C1 segment of cervical spinal cord (tissue), 14 donors: ENCODE measurements around the gene RABL2B.
"Not testable (repeated sequence)": the region's sequence is repeated elsewhere in the genome, so short reads cannot be mapped to it uniquely, and the experiment has no call there.

ENCODE experiments used
- DNase-seq, 14 donors: peaks; one replicate each; lab custom pipeline; 2025; lab: John Stamatoyannopoulos, UW

RABL2B gene

DNA sequence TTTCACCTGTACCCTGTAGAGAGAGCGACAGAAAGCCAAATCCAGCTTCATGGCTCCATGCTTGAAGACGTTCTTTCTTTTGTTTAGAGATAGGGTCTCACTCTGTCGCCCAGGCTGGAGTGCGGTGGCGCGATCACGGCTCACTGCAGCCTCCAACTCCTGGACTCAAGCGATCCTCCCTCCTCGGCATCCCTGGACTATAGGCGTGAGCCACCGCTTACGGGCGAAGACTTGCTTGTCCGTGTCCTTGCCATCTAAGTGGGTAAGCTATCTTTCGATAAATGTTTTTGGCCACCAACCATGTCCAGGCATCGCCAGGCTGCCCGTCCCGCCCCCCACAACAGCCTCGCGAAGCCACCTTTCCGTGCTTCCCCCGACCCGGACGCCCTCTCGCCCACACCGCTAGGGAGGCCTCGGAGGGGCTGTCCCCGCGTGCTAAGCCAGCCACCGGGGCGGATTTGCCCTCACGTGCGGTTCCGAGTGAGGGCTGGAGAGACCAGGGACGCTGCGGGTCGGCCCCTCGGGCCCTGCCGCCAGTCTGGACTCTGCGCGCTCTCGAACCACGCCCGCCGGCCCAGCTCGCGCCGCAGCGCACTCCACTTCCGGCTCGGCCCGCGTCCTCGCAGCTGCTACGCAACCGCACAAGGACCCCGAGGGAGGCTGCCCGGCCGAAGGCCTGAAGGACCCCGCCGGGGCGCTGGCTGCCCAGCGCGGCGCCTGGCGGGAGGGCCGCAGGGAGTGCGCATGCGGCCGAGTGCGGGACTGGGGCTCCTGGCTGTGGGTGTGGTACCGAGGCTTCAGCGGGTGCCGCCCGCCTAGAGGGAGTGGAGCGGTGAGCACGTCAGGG, at the start of gene RABL2B:
Gene RABL2B (minus strand): TSS at position 604 of the 847 bp plus-strand sequence. CDS start 1,342 bp downstream, outside the sequence.
- DNase-seq, result peak in 13 of 14 donors; percentile 49 to 87 (median 75)

DNA sequence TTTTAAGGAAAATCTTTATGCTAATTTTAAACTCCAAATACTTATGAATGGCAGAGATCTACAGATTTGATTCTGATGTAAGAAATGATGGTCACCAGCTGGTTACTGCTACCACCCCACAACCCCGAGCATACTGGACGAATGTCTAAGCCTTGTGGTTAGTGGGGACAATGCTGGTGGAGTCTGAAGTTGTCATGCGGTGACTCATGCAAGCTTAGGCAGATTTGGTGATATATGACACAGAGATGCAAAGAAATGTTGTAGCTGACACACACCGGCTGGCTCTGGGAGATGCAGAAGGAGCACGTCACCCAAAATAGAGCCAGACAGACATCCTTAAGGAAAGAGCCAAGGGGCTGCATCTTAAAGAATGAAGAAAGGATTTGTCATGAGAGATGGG, 3.5 kb upstream of the RABL2B start:
- not testable (repeated sequence) for DNase-seq

DNA sequence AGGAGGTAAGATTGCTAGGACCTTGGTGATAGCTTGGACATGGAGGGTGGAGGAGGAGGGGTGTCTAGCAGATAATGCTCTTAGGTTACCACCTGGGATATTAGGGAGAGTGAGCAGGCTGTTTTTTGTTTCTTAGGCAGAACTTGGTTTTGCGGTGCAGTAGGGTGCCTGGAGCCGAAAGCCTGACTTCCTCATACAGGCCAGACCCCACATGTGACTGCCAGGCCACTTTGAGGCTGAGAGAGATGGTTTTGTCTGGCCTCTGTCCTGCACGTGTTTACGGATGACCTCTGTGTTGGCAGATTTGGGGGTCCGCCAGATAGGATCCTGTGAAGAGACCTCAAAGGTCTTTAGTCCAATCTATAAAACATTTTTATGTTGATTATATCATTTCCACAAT, 1.9 kb upstream of the RABL2B start:
- peak in 3 of 14 donors; percentile 3 to 11 (median 10) for DNase-seq

DNA sequence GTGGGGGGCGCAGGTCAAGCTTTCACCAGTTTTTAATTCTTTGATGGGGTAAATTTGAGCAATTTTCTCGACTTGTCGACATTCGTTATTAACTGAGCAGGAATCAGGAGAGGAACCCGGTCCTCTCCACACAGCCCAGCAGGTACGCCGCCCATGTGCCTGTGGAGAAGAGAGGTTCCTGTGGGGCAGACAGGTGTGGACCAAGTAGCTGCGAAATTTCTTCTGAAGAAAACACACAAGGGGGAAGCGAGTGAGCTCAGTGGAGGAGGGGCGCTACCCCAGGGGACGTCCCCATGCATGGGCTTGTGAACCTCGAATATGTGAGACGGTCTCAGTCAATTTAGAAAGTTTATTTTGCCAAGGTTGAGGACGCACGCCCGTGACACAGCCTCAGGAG, 442 bp upstream of the RABL2B start:
- not testable (repeated sequence) for DNase-seq

DNA sequence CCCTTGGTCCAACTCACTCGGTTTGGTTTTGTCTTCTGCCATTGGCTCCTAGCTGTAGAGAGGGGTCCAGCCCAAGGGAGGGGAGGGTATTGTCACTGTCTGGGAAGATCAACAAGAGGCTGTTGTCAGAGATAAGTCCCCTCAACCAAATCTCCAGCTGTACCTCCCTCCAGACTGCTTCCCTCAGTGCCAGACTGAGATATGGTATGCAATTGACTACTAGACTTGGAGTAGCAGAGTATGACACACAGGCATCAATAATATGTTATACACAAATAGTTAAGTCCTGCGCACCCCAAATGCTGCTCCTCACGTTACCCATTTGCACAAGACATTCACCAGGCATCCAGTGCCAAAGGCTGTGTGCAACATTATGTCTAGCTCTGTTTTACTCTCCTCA, 1.2 kb downstream of the RABL2B start:
- not testable (repeated sequence) for DNase-seq

DNA sequence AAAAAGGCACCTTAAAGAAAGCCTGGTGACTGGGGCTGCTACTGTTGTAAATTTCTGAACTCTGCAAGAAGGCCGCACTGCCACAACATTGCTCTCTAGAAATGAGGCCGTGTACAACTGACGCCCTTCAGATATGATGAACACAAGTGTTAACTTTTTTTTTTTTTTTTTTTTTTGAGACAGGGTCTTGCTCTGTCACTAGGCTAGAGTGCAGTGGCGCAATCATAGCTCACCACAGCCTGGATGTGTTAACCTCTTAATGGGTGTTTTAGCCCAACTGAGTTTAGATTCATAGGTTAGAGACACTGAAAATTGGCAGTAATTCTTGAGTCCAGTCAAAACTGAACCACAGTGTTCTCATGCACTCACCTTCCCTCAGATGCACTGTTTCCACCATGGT, 3.2 kb downstream of the RABL2B start:
- not testable (repeated sequence) for DNase-seq

DNA sequence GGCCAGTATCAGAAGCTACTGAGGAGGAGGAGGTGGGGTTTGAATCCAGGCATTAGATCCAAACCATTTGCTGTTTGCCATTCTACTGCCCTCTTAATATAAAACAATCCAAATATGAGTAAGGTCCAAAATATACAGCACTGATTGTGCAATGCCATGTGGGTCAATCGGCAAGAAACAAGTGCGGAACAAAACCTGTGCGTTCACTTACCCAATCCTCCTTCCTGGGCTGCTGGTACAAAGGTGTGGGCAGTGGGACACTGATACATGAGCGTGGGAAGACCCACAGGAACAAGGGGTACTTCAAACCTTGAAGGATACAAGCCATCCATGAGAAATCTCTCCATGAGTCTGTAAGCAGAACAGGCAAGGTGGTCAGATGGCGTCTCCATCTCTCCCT, 5.8 kb downstream of the RABL2B start:
- DNase-seq, result not testable (repeated sequence)

DNA sequence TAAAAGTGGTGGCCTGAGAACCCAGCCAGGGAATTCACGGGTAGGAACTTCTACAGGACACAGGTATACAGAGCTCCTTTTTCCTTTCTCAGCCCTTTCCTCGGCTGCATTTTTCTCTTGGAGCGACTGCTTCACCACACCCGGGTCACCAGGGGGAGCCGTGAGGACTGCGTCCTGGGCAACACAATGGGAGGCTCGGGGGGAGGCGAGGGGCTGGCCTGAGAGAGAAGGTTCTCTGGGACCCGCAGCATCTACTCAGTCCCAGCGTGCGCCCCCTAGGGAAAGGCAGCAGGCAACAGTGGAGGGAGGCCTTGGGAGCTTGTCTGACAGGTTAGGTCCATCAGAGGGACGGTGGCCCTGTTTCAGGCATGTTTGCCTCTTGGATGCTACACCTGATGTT, 8.3 kb downstream of the RABL2B start:
- DNase-seq, result not testable (repeated sequence)

DNA sequence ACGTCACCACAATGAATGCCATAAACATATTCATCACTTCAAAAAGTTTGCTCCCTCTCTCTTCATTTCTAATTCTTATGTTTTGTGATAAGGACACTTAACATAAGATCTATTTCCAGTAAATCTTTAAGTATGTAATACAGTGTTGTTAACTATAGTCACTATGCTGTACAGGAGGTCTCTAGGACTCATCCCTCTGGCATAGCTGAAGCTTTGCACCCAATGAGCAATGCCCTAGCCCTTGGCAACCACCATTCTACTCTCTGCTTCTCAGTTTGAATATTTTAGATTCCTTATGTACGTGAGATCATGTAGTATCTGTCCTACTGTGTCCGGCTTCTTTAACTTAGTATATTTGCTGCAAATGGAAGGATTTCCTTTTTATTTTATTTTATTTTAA, 19.1 kb downstream of the RABL2B start:
- not testable (repeated sequence) for DNase-seq

DNA sequence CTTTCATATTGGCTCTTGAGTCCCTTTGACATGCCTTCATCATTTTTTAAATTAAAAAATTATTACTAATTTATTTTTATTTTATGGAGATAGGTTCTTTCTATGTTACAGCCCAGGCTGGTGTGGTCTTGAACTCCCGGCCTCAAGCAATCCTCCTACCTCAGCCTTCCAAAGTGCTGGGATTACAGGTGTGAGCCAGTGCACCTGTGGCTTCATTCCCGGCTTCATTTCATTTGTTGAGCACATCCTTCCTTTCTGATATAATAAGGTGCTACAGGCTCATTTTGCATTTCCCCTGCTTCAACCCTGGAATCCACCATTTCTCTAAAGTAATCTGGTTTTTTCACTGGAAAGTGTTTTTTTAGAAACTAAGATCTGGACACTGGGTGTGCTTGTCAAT, 21.6 kb downstream of the RABL2B start:
- not testable (repeated sequence) for DNase-seq

DNA sequence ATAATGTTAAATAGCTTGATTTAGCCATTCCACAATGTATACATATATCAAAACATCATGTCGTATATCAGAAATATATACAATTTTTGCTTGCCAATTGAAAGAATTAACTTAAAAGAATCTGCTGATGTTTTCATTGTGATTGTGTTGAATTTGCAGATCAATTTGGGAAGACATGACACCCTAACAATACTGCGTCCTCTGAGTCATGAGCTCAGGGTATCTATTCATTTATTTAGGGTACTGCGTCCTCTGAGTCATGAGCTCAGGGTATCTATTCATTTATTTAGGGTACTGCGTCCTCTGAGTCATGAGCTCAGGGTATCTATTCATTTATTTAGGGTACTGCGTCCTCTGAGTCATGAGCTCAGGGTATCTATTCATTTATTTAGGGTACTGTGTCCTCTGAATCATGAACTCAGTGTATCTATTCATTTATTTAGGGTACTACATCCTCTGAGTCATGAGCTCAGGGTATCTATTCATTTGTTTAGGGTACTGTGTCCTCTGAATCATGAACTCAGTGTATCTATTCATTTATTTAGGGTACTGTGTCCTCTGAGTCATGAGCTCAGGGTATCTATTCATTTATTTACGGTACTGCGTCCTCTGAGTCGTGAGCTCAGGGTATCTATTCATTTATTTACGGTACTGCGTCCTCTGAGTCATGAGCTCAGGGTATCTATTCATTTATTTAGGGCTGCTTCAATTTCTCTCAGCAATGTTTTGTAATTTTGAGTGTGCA, 23.7 kb downstream of the RABL2B start:
- not testable (repeated sequence) for DNase-seq

DNA sequence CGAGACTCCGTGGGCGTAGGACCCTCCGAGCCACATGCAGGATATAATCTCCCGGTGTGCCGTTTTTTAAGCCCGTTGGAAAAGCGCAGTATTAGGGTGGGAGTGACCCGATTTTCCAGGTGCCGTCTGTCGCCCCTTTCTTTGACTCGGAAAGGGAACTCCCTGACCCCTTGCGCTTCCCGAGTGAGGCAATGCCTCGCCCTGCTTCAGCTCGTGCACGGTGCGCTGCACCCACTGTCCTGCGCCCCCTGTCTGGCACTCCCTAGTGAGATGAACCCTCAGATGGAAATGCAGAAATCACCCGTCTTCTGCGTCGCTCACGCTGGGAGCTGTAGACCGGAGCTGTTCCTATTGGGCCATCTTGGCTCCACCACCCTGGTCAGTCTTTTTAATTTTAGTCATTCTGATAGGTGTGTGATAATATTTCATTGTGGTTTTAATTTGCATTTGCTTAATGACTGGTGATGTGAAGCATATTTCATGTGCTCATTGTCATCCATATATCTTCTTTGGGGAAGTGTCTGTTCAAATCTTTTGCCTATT, 26.4 kb downstream of the RABL2B start:
- DNase-seq, result peak in 1 of 14 donors; percentile 1

DNA sequence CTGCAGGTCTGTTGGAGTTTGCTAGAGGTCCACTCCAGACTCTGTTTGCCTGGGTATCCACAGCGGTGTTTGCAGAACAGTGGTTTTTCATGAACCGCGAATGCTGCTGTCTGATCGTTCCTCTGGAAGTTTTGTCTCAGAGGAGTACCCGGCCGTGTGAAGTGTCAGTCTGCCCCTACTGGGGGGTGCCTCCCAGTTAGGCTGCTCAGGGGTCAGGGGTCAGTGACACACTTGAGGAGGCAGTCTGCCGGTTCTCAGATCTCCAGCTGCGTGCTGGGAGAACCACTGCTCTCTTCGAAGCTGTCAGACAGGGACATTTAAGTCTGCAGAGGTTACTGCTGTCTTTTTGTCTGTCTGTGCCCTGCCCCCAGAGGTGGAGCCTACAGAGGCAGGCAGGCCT, 27.0 kb downstream of the RABL2B start:
- not testable (repeated sequence) for DNase-seq

DNA sequence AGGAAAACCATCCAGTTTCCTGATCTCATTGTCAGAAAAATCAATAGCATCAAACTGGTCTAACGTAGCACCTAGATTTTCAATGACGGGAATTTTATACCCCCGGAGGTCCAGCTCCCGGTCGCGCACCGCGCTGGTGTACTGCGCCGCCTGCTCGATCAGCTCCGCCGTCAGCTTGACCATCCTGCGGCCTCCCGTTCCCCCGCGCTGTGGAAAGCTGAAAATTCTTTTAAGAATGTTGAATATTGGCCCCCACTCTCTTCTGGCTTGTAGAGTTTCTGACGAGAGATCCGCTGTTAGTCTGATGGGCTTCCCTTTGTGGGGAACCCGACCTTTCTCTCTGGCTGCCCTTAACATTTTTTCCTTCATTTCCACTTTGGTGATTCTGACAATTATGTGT, 28.2 kb downstream of the RABL2B start:
- DNase-seq, result not testable (repeated sequence)

DNA sequence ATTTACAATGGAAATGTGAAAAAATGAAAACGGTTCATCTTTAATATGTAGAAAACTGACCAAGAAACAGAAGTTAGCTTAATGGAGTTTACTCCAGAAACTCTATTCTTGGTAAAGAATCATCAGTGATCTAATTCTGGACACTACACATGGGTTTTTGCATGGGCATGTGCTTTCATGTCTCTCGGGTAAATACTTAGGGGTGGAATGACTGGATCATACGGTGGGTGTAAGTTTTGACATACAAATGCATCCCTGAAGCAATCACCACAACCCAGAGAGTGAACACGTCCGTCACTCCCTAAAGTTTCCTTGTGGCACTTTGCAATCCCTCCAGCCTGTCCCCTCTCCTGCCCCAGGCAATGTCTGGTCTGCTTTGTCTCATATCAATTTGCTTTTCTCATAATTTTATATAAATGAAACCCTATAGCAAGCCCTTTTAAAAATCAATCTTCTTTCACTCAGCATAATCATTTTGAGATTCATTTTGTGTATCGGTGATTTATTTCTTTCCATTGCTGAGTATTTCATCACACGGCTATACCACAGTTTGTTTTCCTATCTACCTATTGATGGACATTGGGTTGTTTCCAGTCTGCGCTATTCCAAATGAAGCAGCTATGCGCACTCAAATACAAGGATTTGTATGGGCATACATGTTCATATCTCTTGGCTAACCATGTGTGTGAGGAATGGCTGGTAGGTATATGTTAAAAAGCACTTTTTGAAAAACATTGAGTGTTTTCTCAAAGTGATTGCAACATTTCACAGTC, 33.9 kb downstream of the RABL2B start:
- DNase-seq, result not testable (repeated sequence)

DNA sequence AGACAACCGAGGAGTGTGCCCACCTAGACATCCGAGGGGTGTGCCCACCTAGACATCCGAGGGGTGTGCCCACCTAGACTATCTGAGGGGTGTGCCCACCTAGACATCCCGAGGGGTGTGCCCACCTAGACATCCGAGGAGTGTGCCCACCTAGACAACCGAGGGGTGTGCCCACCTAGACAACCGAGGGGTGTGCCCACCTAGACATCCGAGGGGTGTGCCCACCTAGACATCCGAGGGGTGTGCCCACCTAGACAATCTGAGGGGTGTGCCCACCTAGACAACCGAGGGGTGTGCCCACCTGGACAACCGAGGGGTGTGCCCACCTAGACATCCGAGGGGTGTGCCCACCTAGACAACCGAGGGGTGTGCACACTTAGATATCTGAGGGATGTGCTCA, 34.8 kb downstream of the RABL2B start:
- DNase-seq, result not testable (repeated sequence)

DNA sequence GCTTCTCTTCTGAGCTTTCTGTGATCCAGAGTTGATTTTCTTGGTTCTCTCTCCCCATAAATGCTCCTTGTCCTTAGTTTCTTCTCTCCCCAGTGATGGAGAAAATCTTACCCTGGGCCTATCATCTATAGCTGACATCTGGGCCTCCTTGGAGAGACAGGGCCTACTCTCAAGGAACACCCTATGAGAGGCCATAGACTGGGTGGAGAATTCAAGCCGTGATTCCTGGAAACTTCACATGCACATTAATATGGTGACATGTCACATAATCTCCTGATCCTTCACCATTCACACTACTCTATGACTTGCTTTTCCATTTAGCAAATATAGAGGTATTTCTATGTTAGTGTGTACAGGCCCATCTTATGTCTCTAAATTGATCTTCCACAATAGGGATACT, 35.9 kb downstream of the RABL2B start:
- DNase-seq, result not testable (repeated sequence)

DNA sequence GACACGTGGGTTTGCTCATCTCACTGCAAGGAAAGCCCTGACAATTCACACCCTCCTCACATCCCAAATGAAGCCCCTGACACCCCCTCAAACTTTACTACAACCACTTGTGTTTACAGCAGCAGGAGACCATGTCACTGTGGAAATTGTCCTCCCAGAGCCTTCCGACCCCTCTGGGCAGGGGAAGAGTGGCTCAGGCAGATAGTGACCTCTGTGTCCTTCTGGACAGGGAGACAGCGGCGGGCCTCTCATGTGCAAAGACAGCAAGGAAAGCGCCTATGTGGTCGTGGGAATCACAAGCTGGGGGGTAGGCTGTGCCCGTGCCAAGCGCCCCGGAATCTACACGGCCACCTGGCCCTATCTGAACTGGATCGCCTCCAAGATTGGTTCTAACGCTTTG, 39.0 kb downstream of the RABL2B start:
- not testable (repeated sequence) for DNase-seq

DNA sequence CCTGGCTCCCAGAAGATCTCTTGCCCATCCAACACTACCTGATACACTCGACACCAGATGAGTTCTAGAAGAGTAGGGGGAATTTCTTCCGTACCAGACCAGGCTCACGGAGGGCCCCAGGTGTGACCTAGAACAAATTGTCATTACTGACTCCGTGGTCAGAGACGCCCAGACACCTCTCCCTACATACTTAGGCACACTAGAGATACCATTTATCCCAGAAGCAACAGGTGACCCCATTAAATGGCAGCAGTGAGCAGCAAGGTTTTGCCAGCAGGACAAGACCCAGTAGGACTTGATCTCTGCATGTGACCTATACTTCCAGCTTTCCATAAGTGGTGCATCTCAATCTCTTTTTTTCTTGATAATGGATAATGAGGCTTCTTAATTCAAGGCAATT, 42.7 kb downstream of the RABL2B start:
- not testable (repeated sequence) for DNase-seq

DNA sequence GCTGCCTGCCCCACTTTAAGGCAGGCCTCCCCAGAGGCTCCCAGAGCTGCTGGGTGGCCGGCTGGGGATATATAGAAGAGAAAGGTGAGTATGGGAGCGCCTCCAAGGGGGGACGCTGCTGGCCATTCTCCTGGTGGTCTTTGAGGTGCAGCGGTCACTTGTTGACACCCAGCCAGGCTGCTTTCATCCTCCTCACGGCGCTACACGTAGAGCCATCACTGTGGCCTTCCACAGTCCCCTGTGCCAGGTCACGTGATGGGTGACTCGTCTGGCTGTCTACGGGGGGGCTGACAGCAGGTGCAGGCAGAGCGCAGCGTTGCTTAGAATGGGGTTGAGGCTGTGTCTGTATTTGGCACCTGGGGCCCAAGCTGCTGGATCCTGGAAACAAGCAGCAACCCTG, 43.5 kb downstream of the RABL2B start:
- no peak for DNase-seq

DNA sequence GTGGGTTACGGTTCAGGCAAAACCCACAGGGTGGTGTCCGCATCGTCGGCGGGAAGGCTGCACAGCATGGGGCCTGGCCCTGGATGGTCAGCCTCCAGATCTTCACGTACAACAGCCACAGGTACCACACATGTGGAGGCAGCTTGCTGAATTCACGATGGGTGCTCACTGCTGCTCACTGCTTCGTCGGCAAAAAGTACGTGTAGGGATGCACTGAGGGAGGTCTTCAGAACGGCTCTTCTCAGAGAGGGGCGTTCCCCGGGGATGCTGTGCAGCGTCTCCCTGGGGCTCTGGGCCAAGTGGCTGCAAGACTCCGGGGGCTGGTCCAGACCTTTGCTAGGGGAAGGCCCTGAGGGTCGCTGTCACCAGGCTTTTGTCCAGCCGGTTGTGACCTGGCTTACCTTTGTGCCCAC, 44.2 kb downstream of the RABL2B start:
- DNase-seq, result no peak
